NCI-H2227 treated with DMSO at 0.1 percent for 48 hours (cell line): Measurements from ENCODE around the gene IGSF11.
"Not testable (repeated sequence)": the region's sequence is repeated elsewhere in the genome, so short reads cannot be mapped to it uniquely, and the experiment has no call there.

Source experiments
- DNase-seq: peaks from one replicate; lab custom pipeline; 2025; lab: John Stamatoyannopoulos, UW

Gene IGSF11

DNA sequence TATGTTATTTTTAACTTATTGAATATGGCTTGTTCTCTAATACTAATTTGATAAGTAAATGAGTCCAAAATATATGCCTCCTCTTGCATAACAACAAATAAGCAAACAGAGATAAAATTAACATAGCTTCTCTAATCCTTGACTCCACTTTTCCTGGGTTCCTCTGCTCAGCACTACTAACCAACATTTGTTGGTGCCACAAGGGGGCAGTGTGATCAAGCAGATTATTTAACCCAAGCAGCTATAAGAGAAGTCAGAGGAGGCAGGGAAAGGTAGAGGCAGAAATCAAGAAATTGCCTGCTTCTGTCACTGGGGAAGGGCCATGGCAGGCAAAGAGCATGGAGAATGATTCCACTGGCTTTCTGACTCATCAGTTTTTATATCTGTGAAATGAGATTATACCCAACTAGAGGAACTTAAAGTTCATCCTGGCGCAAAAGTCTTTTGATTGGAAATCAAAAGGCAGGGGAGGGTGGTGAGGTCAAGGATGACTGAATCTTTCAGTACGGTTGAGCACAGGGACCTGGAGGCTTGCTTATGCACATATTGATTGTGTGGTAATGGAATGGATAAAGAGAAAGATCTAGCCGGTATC lies 152.2 kb downstream of the IGSF11 start:
- DNase-seq = peak; percentile 12

DNA sequence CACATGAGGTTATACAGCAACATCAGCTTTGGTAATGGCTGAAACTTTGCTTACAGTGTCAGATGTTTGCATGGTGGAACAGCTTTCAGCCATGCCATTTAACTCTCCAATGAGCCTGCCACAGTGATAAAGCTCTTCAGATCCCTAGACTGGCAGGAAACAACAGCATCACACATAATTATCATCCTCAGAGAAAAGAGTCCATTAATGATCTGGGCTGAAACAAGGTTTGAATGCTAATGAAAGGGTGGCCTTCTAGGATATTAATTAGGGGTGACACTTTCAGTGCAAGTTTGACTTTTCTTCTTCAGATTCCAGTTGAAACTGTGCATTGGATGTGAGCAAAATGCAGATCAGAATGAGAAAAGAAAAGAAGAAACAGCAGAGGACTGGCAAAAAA lies 166.6 kb downstream of the IGSF11 start:
- no peak for DNase-seq

DNA sequence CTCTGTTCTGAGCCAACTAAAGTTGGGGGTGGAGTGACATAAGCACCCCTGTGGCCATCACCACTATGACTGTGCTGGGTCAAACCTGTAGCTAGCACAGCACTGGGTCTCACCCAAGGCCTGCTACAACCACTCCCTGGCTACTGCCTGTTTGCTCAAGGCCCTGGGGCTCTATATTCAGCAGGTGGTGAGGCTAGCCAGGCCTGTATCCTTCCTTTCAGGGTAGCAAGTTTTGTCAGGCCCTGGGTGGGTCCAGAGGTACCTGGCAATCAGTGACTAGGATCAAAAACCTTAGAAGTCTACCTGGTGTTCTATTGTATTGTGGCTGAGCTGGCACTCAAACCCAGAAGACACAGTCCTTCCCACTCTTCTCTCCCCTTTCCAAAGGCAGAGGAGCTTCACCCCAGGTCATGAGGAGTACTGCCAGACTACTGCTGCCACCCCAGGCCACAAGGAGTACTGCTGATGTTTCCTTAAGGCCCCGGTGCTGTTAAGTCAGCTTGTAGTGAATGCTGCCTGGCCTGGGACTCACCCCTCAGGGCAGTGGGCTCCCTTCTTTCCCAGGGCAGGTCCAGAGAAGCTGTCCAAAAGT lies 170.8 kb downstream of the IGSF11 start:
- DNase-seq = no peak

DNA sequence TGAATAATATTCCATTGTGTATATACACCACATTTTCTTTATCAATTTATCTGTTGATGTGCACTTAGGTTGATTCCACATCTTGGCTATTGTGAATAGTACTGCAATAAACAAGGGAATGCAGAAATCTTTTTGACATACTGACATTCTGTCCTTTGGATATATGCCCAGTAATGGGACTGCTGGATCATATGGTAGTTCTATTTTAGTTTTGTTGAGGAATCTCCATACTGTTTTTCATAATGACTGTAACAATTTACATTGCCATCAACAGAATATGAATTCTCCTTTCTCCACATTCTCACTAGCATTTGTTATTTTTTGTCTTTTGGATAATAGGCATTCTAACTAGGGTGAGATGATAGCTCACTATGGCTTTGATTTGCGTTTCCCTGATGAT lies 174.7 kb downstream of the IGSF11 start:
- no peak for DNase-seq

DNA sequence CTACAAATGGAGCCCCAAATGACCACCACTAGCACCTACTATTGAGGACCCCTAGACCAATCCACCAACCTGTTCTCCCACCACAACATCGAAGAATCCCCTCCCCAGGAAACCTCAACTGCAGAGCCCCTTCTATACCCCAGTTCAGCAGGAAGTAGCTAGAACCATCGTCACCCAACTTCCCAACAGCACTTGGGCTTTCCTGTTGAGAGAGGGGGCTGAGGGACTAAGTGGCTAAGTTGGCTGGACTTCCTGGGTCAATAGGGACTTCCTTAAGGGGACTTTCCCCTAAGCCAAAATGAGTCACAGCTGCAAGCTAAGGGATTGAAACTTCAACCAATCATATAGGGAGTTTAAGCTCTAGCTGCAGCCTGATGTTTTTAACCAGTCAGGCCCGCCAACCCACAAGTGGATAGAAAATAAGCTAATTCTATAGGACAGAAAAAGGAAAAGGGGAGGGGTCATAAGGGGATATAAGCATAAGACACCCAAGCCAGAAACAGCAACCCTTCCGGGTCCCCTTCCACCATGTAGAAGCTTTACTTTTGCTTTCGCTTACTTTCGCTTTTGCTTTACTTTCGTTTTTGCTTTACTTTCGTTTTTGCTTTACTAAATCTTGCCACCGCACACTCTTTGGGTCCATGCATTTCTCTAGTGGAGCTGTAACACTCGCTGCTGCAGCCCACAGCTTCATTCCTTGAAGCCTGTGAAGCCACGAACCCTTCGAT lies 183.0 kb downstream of the IGSF11 start:
- not testable (repeated sequence) for DNase-seq

DNA sequence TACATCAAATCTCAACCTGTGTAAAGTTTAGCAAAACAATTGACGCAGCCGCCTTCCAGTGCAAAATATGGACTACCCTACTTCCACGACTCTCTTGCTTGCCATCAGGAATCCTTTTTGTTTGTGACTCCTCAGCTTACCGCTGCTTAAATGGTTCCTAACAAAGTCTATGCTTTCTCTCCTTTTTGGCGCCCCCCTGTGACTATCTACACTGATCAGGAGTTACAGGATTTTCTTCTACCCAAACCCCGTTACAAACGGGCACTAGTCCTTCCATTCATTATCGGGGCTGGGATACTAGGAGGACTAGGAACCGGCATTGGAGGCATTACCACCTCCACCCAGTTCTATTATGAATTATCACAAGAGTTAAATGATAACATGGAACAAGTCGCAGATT lies 184.0 kb downstream of the IGSF11 start:
- no peak for DNase-seq
